HG03457 (cell line): ENCODE data around the gene PYGM.
"Not testable (repeated sequence)": the region's sequence is repeated elsewhere in the genome, so short reads cannot be mapped to it uniquely, and the experiment has no call there.

Experiments
- ATAC-seq: cut with Tn5 transposase; IDR thresholded peaks from one replicate; pipeline ENCODE4 v1.9.1; 2021; ENCODE audit warnings: moderate number of reproducible peaks; ENCODE audit not compliant: unreplicated experiment

Gene PYGM

DNA sequence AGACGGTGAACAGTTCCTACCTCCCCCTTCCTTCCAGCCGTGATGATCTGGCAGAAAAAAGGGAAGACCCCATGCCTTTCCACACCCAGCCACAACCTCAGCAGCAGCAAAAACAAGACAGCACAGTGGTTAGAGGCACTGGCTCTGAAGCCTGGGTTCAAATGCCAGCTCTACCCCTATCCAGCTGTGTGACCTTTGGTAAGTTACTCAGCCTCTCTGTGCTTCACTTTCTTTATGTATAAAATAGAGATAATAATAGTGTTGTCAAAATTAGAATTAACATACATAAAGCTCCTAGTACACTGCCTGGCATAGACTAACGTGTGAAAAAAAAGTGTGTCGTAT lies 41.0 kb downstream of the PYGM start:
- ATAC-seq, result no peak

DNA sequence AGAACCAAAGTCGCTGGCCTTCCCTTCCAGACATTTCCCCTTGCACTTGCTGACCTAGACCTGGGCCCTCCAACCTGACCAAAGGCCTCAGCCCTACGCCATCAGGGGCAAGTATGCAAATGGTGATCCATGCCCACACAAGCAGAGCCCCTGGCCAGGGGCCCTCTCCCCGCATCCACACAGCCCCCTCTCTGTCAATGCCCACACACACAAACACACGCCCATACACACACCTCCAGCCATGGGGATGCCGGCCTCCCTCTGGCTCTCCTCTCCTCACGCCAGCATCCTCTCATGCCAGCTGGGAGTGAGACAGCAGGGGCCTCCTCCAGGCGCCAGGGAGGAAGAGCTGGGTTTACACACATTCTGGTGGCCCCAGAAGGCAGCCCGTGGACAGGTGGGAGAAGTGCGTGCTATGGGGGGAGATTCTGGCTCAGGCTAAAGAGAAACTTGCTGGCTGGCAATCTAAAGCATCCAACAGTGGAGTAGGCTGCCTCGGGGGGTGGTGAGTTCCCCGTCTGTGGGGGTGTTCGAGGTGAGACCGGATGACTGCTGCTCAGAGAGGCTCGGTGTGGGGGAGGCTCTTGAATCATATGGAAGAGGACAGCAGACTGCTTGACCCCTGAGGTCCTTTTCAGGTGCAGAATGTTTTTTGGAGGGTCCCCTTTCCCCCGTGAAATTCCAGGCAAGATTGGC lies 41.5 kb downstream of the PYGM start:
- ATAC-seq, result no peak

DNA sequence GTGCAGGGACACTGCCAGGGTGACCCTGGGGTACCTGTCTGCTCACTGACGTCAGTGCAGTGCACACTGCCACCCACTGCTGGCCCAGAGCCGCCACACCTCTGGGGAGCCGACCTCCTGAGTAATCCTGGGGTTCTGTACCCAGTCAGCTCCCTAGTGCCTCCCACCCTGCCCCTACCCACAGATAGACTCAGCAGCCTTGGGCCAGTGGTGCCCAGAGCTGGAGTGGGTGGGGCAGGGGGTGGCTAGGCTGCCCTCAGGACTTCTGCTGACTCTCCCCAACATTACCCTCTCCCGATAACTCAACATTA lies 42.6 kb downstream of the PYGM start:
- no peak for ATAC-seq

DNA sequence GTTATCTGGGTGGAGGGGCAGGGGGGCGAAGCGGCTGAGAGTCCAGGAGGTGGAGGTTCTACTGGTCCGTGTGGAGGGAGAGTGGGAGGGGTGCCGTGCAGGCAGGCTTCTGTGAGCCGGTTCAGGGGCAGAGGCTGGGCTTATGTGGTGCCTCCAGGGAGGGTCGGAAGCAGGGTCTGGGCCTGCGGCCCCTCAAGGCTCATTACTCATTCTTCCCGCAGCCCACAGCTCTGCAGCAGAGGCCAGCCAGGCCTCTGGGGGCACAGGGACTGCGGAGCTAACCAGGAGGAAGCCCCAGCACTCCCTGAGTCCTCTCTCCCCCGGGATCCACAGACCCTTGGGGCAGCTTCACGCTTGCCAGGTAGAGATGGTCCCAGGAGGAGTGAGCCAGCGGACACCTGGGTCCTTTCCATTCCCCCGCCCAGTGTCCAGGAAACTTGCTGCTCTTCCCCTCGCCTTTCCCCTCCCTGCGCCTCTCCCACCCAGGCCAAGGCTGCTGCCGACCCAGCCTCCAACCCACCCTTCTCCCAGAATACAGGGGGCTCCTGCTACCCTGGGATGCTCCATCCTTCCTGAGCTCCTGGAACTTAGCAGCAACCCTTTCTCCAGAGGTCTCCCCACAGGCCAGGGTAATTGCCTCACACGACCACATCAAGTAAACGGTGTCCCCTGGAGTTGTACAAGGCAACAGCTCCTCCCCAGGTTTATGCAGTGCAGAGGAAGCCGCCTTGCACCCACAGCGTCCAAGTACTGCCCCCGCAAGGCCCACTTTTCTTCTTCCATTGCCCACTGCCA lies 43.1 kb downstream of the PYGM start:
- ATAC-seq, result no peak

DNA sequence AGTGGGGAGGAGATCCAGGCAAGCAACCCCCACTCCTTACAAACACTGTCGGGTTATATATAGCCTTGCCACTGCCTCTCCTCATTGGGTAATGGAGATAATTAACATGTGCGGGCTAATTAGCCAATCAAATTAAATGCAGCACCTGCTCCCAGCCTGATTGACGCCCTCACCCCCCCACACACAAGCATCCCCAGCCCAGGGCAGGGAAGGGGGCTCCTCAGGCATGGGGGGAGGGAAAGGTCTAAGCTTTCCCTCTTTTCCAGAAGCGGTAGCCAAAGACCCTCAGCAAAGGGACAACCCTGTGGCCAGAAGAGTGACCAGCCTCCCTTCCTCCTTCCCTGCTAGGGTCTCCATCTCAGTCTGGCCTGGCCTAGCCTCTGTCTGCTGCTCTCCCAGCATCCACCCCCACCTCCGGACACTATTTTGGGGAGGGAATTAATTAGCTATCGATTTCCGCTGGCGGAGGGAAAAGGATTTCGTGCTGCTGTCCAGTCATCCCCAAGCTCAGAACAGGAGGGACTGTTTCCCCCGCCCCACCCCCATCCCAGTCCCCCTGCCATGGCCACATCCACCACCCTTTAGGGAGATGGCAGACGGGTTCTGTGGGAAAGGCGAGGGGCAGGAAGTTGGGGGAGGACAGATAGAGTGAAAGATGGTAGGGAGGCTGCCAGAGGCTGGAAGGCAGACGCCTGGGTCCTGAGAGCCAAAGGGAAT lies 43.9 kb downstream of the PYGM start:
- no peak for ATAC-seq

DNA sequence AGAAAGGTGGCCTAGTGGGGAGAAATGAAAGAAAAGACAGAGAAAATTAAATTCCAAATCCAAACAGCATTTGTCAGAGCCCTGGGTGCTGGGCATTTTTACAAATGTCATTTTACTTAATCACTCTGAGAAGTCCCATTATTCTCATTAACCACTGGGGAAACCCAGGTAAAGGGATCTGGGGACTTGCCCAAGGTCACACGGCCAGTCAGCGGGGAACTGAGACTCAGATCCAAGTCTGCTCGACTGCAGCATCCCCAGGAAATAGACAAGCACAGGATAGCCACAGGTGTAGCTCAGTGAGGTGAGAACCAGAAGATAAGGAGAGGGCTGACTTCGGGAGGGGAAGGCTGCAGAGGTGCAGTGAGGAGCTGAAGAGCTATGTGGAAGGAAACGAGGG lies 44.7 kb downstream of the PYGM start:
- no peak for ATAC-seq

DNA sequence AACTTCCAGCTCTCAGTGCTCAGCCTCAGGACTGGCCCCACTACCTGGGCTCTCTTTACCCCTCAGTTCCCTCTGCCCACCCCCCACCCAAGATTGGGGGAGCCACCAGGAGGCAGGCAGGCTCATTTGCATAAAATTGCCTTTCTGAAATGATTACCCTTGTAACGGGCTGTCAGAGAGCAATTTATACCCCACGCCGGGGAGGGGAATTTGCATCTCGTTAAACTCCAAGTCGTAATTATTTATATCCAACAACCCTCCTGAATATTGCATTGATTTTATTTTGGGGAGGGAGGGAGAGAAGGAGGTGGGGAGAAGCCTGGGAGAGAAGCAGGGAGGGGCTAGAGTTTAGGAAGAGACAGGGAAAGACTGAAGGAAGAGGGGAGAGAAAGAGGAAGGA lies 45.1 kb downstream of the PYGM start:
- no peak for ATAC-seq

DNA sequence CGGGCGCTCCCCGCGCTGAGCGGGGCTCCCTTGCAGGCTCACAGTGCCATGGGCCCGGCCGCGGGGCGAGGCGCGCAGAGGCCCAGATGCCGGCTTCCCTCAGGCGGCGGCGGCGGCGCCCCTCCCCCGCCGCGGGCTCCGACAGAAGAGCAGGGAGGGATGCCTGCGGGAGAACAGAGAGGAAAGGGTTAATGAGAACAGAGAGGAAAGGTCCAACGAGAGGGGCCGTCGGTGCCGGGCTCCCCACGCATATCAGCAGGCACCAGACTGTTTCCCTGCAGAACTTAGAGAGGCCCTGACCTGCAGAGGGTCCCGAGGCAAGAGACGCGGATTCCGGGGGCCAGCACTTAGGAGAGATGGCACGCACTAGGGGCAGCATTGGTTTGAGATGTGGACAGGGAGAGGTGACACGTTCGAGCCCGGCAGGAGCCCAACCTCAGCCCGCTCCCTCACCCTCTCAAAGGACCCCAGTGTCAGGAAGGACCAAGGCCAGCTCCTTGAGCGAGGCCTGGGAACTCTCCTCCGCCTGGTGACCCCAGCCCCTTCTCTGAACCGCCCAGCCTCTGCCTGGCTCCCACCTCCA lies 45.9 kb downstream of the PYGM start:
- ATAC-seq, result no peak

DNA sequence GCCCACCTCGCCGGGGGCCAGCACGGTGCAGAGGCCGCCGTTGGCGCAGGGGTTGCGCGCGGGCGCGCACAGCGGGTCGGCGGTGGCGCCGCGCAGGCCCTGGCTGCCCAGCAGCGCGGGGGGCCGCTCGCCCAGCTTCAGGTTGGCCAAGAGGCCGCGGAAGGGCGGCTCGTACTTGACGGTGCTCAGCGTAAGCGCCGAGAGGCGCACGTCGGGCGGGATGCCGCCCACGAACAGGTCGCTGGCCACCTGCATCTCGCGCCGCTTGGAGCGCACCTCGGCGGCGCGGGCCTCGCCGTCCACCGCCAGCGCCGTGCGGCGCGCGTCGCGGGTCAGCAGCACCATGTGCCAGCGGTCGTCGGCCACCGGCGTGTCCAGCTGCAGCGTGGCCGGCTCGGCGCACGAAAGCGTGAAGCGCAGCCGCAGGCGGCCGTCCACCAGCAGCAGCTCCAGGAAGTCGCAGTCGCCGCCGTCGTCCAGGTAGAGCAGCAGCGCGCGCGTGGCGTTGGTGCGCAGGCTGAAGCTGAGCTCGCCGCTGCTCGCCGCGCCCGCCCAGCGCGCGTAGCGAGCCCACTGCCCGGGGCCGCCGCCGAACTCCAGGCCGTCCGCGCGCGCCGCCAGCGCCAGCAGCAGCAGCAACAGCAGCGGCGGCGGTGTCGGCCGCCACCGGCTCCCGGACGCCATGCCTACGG lies 46.6 kb downstream of the PYGM start:
- ATAC-seq, result no peak

DNA sequence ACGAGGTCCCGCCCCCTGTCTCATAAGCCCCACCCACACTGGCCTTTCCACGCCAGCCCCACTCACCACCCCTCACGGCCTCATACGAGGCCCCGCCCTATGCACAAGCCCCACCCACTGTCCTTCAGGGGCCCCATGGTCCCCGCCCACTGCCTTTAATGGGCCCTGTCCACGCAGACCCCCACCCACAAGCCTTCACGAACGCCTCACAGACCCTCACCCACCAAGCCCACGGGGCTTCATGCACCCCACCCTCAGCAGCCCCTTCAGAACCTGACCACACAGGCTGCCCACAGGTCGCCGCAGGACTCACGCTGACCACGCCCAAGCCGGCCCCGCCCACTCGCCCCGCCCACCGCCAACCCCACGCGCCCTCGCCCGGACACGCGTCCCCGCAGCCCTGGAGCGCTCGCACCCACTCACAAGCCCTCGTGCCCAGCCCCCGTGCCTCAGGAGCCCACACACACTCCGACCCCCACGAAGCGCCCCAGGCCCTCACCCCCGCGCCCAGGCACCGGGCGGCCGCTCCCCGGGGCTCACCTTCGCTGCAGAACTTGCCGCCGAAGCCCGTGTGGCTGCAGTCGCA lies 47.3 kb downstream of the PYGM start:
- ATAC-seq, result no peak

DNA sequence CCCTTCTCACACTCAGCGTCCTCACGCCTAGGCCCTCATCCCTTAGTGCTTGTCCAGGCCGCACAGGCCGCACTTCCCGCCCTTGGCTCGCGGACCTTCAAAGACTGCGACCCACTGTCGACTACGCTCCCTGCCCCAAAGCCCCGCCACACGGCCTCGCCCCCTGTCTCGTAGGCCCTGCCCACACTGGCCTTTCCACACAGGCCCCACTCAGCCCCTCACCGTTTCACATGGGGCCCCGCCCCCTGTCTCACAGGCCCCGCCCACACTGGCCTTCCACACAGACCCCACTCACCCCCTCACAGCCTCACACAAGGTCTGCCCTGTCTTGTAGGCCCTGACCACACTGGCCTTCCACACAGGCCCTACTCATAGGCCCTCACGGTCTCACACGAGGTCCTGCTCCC lies 47.8 kb downstream of the PYGM start:
- no peak for ATAC-seq

DNA sequence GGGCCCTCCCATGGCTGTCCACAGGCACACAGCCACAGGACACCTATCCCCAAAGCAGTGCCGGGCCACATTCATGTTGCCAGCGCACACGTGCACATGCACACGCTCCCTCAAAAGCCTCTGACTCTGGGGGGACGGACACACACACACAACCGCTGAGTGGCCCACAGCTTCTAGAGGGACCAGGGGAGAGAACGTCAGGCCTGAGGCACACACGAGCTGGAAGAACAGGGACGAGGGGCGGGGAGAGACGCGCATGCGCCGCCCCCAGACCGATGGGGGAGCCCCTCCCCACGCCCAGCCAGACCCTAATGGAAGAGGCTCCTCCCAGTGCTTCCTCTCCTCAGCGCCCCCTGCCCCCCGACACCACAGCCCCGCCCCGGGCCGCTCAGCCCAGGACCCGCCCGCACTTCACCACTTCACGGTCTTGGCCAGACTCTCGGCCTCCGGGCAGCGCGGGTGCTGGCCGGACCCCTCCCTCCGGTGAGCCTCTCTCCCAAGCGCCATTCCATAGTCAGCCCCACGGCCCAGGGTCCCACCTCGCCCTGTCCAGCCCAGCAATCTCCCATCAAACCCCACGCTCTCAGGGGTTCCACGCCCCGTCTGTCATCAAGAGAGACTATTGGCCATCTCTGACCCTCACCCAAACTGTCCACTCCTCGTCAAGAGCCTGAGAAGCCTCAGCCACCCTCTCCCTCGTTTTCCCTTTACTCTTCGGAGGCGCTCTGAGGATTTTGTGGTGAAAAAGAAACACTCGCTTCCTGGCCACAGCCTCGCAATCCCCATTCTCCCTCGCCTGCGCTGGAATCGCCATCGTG lies 48.4 kb downstream of the PYGM start:
- ATAC-seq, result no peak

DNA sequence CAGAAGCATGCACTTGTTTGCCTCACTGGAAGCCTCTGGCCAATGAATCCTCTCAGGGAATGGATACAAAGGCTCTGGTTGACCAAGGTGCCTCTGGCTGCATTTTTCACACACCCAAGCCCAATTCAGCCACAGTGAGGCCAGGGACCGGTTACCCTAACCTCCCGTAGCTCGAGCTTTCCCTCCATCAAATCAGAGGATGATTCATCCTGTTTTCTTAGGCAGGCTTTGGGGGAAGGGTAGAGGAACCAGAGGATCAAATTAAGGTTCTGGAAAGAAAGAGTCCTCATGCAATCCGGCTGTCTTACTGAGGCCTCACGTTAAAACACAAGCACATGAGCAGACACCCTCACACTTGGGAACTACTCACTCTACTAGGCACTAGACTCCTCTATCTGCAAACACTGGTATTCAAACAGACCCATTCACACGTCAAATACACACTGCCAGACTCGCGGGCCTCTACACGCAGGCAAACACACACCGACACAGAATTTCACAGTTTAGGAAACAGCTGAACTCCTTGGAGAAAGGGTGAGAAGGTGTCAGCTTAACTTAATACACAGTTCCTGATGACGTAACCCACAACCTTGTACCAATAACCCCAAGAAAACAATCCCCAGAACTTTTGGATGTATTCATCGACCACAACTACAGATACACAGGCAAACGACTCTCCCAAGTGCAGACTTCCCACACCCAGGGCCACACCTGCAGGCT lies 49.2 kb downstream of the PYGM start:
- ATAC-seq, result no peak

DNA sequence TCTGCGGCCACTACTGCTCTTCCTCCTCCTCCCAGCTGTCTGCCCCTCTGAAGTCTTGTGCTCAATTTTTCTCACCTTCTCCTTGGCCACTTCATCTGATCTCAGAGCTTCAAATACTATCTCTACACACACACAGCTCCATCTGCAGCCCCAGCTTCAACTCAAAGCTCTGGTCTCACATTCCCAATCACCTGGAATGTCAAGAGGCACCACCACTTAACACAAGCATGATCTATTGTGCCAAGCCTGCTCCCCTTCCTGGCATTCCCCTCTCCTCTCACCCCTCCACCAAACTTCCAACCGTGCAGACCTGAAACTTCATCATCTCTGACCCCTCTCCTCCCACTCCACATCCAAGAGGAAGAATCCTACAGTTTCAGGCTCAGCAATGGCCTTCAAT lies 54.3 kb downstream of the PYGM start:
- no peak for ATAC-seq

DNA sequence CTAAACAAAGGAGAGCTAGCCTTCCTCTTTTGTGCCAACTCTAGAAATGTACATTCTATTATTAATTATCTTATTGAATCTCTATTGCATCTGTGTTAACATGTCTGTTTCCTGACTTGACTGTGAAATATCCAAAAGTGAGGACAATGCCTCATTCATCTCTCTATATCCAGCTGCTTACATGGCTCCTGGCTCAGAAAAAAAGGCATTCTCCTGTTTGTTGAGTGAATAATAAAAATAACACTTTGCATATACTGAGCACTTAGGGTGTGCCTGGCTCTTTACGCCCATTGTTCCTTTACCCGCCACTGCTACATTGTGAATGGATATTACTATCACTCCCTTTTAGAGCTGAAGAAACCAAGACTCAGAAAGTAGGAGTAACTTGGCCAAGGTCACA lies 56.7 kb downstream of the PYGM start:
- ATAC-seq, result no peak

DNA sequence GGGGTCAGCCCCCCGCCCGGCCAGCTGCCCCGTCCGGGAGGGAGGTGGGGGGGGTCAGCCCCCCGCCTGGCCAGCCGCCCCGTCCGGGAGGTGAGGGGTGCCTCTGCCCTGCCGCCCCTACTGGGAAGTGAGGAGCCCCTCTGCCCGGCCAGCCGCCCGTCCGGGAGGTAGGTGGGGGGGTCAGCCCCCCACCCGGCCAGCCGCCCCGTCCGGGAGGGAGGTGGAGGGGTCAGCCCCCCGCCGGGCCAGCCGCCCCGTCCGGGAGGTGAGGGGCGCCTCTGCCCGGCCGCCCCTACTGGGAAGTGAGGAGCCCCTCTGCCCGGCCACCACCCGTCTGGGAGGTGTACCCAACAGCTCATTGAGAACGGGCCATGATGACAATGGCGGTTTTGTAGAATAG lies 57.8 kb downstream of the PYGM start:
- ATAC-seq, result not testable (repeated sequence)

DNA sequence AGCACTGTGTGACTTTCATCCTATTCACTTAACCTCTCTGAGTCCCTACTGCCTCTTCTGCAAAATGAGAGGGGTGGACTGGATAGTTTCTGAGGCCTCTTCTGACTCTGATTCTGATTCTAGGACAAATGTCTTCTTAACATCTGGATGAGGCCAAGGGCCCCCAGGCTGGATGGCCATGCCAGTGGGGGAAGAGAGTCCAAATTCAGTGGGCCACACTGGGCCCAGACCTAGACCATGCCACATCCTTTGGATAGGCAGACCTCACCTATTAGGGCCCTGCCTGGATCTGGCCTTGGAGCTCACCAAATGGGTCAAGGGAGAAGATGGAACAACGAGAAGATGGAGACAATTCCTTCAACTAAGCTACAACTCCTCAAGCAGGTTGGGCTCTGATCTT lies 61.3 kb downstream of the PYGM start:
- ATAC-seq, result no peak

DNA sequence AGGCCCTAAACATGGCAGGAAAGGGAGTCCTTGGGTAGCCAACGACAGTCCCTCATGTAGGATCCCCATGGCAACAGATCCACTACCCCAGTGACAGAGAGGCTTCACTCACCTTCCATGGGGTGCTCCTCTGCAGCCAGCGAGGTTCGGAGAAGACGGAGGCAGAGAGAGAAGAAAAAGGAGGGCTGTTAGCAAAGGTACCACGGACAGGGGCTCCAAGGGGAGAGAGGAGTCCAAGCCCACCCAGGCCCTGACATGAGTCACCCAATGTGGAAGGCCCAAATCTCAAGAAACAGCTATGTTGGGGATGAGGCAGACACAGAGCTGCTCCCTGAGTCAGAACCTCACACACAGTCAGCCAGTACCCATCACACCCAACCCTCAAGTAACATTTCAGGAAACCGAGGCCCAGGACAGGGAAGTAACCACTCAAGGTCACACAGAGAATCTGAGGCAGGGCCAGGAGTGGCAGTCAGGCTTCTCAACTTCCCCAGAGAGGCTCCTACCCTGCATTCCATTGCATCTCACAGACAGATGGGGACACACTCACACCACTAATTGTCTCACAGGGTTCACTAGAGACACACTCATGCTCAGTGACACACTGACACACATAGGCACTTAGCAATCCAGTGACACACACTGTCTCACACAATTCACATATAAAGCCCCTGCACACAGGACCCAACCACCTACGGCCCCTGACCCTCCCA lies 62.0 kb downstream of the PYGM start:
- no peak for ATAC-seq
